Mesothelial cell of epicardium (in vitro differentiated cells): Measurements from ENCODE around the gene CLCA1. TPM values are rescaled to one million over a fixed set of nuclear protein-coding genes. Genes with fewer than 3 reads are reported as not detected.

ENCODE experiments used
- DNase-seq, 2 experiments: peaks; one replicate each; pipeline ENCODE4 v3.0.0; 2021; ENCODE audit warnings: low spot score in 2 of 2; ENCODE audit not compliant: unreplicated experiment in 2 of 2
- H3K27ac Mint-ChIP-seq: 2 replicates; pipeline ENCODE4 v1.8.0; 2021; ENCODE audit warnings: mixed read lengths
- H3K27me3 Mint-ChIP-seq: 2 replicates; pipeline ENCODE4 v1.8.0; 2021; ENCODE audit warnings: low read depth, mixed read lengths
- H3K36me3 Mint-ChIP-seq: 2 replicates; pipeline ENCODE4 v1.8.0; 2021; ENCODE audit warnings: mixed read lengths
- H3K4me1 Mint-ChIP-seq: 2 replicates; pipeline ENCODE4 v1.8.0; 2021; ENCODE audit warnings: mixed read lengths
- H3K4me3 Mint-ChIP-seq: 2 replicates; pipeline ENCODE4 v1.8.0; 2021; ENCODE audit warnings: mild to moderate bottlenecking, moderate library complexity, mixed read lengths
- H3K9me3 Mint-ChIP-seq: 2 replicates; pipeline ENCODE4 v1.8.0; 2021; ENCODE audit warnings: mixed read lengths
- total RNA-seq: library from RNA; stranded (reverse); gene quantifications from 3 replicates; pipeline ENCODE4 v1.2.1, GENCODE V29; 2021
- TF ChIP-seq, protein P1 (sequence below): fragments of 200-600 bp; sonication (generic); IDR thresholded peaks from one replicate; pipeline ENCODE4 v1.5.0; 2021; ENCODE audit warnings: antibody characterized with exemption; ENCODE audit not compliant: unreplicated experiment

The CLCA1 gene
- total RNA-seq, 1 donor from 2014 or later, result not detected

DNA sequence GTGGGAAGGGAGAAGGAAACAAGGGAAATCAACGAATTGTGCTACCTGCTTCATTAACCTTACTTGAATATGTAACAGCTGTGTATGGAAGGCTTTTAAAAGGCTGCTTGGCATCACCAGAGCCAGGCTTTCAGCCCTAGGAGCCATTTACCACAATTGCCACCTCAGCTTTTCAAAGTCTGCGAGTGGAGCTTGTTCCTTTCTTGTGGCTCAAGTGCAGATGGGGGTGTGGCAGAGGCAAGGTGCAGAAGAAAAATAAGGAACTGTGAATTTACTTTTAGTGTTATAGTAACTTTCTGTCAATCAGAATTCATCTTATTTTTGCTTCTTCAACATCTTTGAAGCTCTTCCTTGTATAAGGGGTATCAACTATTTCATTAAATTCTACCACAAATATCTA lies 27.1 kb upstream of the CLCA1 start:
- Mint-ChIP-seq H3K4me3 (no peak overlapping the region), H3K9me3 (no peaks in the 10 kb centered on the region), H3K4me1 (peaks cover 6% of the 10 kb centered on the region), H3K27me3 (peaks cover 32% of the 10 kb centered on the region), H3K27ac (no peak overlapping the region), H3K36me3 (no peaks in the 10 kb centered on the region)
- no peak for DNase-seq
- TF ChIP-seq, protein P1, sequence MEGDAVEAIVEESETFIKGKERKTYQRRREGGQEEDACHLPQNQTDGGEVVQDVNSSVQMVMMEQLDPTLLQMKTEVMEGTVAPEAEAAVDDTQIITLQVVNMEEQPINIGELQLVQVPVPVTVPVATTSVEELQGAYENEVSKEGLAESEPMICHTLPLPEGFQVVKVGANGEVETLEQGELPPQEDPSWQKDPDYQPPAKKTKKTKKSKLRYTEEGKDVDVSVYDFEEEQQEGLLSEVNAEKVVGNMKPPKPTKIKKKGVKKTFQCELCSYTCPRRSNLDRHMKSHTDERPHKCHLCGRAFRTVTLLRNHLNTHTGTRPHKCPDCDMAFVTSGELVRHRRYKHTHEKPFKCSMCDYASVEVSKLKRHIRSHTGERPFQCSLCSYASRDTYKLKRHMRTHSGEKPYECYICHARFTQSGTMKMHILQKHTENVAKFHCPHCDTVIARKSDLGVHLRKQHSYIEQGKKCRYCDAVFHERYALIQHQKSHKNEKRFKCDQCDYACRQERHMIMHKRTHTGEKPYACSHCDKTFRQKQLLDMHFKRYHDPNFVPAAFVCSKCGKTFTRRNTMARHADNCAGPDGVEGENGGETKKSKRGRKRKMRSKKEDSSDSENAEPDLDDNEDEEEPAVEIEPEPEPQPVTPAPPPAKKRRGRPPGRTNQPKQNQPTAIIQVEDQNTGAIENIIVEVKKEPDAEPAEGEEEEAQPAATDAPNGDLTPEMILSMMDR, result no peak

DNA sequence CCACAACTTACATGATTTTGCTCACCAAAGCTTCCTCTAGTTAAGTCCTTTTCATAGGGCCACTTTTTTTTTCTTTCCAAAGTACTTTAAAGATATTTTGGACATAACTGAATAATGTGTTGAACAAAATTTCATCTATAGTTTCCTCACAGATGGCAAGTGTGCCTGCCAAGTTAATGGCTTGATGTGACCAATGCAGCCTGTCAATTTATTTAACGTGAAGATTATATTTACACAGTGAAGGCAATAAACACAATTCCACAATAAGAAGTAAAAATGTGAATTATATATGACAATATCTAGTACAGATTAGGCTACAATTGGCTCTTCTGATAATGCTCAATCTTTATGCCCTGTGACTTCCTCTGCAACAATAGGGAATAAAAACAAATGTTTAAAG lies 26.7 kb upstream of the CLCA1 start:
- no peaks in the 10 kb centered on the region for H3K36me3 Mint-ChIP-seq
- no peaks in the 10 kb centered on the region for H3K9me3 Mint-ChIP-seq
- DNase-seq, result no peak
- H3K4me1 Mint-ChIP-seq, result peaks cover 6% of the 10 kb centered on the region
- no peak overlapping the region for H3K4me3 Mint-ChIP-seq
- no peak overlapping the region for H3K27ac Mint-ChIP-seq
- TF ChIP-seq, protein P1, result no peak
- peaks cover 28% of the 10 kb centered on the region for H3K27me3 Mint-ChIP-seq

DNA sequence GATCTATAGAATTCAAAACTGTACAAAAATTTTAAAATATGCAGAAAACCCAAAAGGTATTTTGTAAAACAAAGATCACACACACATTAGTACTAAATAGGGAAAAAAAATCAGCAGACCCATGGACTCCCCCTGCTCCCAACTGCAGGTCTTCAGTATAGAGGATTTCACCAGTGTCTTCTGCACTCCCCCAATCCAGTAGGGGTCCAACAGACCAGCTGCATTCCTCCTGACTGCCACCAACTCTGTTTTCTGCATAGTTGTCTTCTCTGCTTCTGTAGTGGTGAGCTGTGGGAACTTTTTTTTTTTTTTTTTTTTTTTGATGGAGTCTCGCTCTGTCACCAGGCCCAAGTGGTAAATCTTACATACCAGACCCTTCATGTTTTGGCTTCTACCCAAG lies 22.8 kb upstream of the CLCA1 start:
- no peak overlapping the region for H3K4me3 Mint-ChIP-seq
- H3K36me3 Mint-ChIP-seq, result no peaks in the 10 kb centered on the region
- no peak for DNase-seq

DNA sequence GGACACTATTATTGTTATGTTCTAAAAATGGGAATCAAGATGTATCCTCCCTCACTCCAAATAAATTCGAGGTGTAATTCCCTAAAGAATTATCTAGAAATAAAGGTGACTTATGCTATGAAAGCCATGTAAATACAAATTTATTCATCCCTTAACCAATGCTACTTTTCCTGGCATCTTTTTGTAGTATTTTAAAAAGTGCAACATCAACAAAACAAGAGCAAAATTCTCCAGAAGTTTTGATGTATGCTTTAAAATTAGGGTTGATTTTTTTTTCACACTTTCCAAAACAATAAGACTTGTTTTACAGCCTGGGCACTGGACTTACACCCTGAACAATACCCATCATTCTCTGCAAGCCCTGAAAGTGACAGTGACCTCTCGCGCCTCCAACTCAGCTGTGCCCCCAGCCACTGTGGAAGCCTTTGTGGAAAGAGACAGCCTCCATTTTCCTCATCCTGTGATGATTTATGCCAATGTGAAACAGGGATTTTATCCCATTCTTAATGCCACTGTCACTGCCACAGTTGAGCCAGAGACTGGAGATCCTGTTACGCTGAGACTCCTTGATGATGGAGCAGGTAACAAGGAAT lies 21.4 kb upstream of the CLCA1 start:
- H3K27ac Mint-ChIP-seq, result no peak overlapping the region
- TF ChIP-seq, protein P1, result no peak
- no peak overlapping the region for H3K4me3 Mint-ChIP-seq
- no peaks in the 10 kb centered on the region for H3K27me3 Mint-ChIP-seq
- no peak for DNase-seq
- H3K4me1 Mint-ChIP-seq, result peaks cover 6% of the 10 kb centered on the region
- no peaks in the 10 kb centered on the region for H3K36me3 Mint-ChIP-seq
- H3K9me3 Mint-ChIP-seq, result no peaks in the 10 kb centered on the region

More for the DNA sequence above, 22.8 kb upstream of the CLCA1 start:
- H3K9me3 Mint-ChIP-seq, result no peaks in the 10 kb centered on the region
- no peak overlapping the region for H3K27ac Mint-ChIP-seq
- no peaks in the 10 kb centered on the region for H3K27me3 Mint-ChIP-seq
- peaks cover 6% of the 10 kb centered on the region for H3K4me1 Mint-ChIP-seq
- TF ChIP-seq, protein P1, result no peak

DNA sequence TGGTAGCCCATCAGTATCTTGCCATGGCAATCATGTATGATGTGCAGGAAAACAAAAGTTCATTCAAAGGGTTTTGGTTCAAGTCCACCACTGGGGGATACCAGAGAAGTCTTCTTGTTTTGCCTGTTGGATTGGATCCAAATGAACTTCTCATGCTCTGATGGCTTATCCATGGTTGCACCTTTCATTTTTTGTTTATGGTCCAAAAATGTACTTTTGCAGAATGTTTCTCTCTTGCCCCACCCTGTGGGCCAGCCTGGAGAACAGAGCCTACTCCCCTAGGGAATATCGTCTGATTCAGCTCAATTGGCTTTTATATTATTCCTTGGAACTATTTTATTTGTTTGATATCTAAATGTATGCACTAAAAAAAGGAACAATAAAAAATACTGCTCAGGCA lies 20.1 kb upstream of the CLCA1 start:
- TF ChIP-seq, protein P1, result no peak
- no peak overlapping the region for H3K27ac Mint-ChIP-seq

DNA sequence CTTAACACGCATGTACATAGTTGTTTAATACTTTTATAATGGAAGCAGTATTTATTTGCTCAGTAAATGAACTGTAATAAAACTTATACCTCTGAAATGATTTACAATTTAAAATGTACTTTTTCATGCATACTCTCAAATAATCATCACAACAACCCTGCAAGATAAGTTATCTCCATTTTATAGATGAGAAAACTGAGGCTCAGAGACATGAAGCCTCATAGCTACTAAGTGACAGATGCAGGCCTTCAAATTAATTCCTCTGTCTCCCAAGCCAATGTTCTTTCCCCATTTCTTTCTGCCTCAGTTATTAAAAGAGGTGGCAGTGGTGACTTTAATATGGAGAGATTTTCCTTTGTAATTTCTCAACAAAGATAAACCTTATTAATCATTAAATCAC lies 19.6 kb upstream of the CLCA1 start:
- DNase-seq, result no peak
- H3K36me3 Mint-ChIP-seq, result no peaks in the 10 kb centered on the region
- H3K27me3 Mint-ChIP-seq, result no peaks in the 10 kb centered on the region
- H3K27ac Mint-ChIP-seq, result no peak overlapping the region
- no peaks in the 10 kb centered on the region for H3K9me3 Mint-ChIP-seq
- H3K4me1 Mint-ChIP-seq, result peaks cover 6% of the 10 kb centered on the region
- H3K4me3 Mint-ChIP-seq, result no peak overlapping the region
- TF ChIP-seq, protein P1, result no peak

More for the DNA sequence above, 20.1 kb upstream of the CLCA1 start:
- no peaks in the 10 kb centered on the region for H3K9me3 Mint-ChIP-seq
- peaks cover 6% of the 10 kb centered on the region for H3K4me1 Mint-ChIP-seq
- H3K4me3 Mint-ChIP-seq, result no peak overlapping the region
- H3K27me3 Mint-ChIP-seq, result no peaks in the 10 kb centered on the region
- H3K36me3 Mint-ChIP-seq, result no peaks in the 10 kb centered on the region
- DNase-seq, result no peak
